NCI-H1048 (cell line): ENCODE results near the gene CTSD.

Source experiments
- DNase-seq: peaks from one replicate; lab custom pipeline; 2025; lab: John Stamatoyannopoulos, UW

Gene CTSD

GRCh38 chr11:1782831-1783724 is 19.4 kb upstream of the CTSD start:
- DNase-seq = no peak

- no peak for DNase-seq
These were observed 18.4 kb upstream of the CTSD start for GRCh38 chr11:1782031-1782590.

GRCh38 chr11:1781593-1781975 is 17.9 kb upstream of the CTSD start:
- no peak for DNase-seq

GRCh38 chr11:1780700-1781592 is 17.2 kb upstream of the CTSD start:
- no peak for DNase-seq

GRCh38 chr11:1779806-1780699 is 16.3 kb upstream of the CTSD start:
- no peak for DNase-seq

GRCh38 chr11:1779034-1779805 is 15.5 kb upstream of the CTSD start:
- DNase-seq = no peak

- DNase-seq = no peak
These were observed 14.6 kb upstream of the CTSD start for GRCh38 chr11:1778141-1778911.

- no peak for DNase-seq
These were observed 14.0 kb upstream of the CTSD start for GRCh38 chr11:1777737-1778136.

- no peak for DNase-seq
These were observed 13.4 kb upstream of the CTSD start for GRCh38 chr11:1776944-1777715.

GRCh38 chr11:1776331-1776851 is 12.7 kb upstream of the CTSD start:
- DNase-seq = no peak

GRCh38 chr11:1774886-1775285 is 11.2 kb upstream of the CTSD start:
- no peak for DNase-seq

- no peak for DNase-seq
These were observed 10.3 kb upstream of the CTSD start for GRCh38 chr11:1773994-1774550.

GRCh38 chr11:1773131-1773993 is 9.6 kb upstream of the CTSD start:
- DNase-seq = no peak

GRCh38 chr11:1772270-1773130 is 8.8 kb upstream of the CTSD start:
- no peak for DNase-seq

GRCh38 chr11:1771700-1772099 is 8.0 kb upstream of the CTSD start:
- no peak for DNase-seq

GRCh38 chr11:1771273-1771672 is 7.5 kb upstream of the CTSD start:
- DNase-seq = no peak

GRCh38 chr11:1770528-1770927 is 6.8 kb upstream of the CTSD start:
- no peak for DNase-seq
